Stimulated activated CD4-positive, alpha-beta T cell treated with anti-CD3 and anti-CD28 coated beads, Interleukin-4, amount 100 ng/mL, for 1 hour (primary cell): ENCODE data around the gene FRS3.
"Not testable (repeated sequence)": the region's sequence is repeated elsewhere in the genome, so short reads cannot be mapped to it uniquely, and the experiment has no call there.

ENCODE experiments used
- DNase-seq: peaks from one replicate; pipeline ENCODE4 v3.0.0-alpha.2; 2020

FRS3 gene

GRCh38 chr6:41779788-41780550 lies at the start of gene FRS3:
Gene FRS3 (minus strand): TSS chr6:41779900. CDS start chr6:41776987, 2,913 bp downstream.
- peak; percentile 100 for DNase-seq

- DNase-seq: no peak
Observed at GRCh38 chr6:41826343-41827022, 46.8 kb upstream of the FRS3 start.

GRCh38 chr6:41824571-41825569 lies 45.2 kb upstream of the FRS3 start:
- DNase-seq: no peak

- DNase-seq: no peak
Observed at GRCh38 chr6:41823178-41823577, 43.5 kb upstream of the FRS3 start.

GRCh38 chr6:41822021-41822420 lies 42.3 kb upstream of the FRS3 start:
- DNase-seq: no peak

GRCh38 chr6:41821266-41821665 lies 41.6 kb upstream of the FRS3 start:
- no peak for DNase-seq

GRCh38 chr6:41818271-41819054 lies 38.8 kb upstream of the FRS3 start:
- DNase-seq: no peak

GRCh38 chr6:41815587-41815986 lies 35.9 kb upstream of the FRS3 start:
- DNase-seq: no peak

GRCh38 chr6:41814629-41815028 lies 34.9 kb upstream of the FRS3 start:
- no peak for DNase-seq

GRCh38 chr6:41813956-41814355 lies 34.3 kb upstream of the FRS3 start:
- DNase-seq: no peak

- DNase-seq: no peak
Observed at GRCh38 chr6:41813469-41813868, 33.8 kb upstream of the FRS3 start.

- DNase-seq: not testable (repeated sequence)
Observed at GRCh38 chr6:41811946-41812345, 32.2 kb upstream of the FRS3 start.

GRCh38 chr6:41811095-41811494 lies 31.4 kb upstream of the FRS3 start:
- DNase-seq: no peak

GRCh38 chr6:41805830-41806774 lies 26.4 kb upstream of the FRS3 start:
- DNase-seq: no peak

- DNase-seq: no peak
Observed at GRCh38 chr6:41801380-41801779, 21.7 kb upstream of the FRS3 start.

GRCh38 chr6:41799559-41799911 lies 19.8 kb upstream of the FRS3 start:
- no peak for DNase-seq

- no peak for DNase-seq
Observed at GRCh38 chr6:41798901-41799558, 19.3 kb upstream of the FRS3 start.

GRCh38 chr6:41796474-41796873 lies 16.8 kb upstream of the FRS3 start:
- DNase-seq: no peak

- no peak for DNase-seq
Observed at GRCh38 chr6:41791984-41792383, 12.3 kb upstream of the FRS3 start.

GRCh38 chr6:41791305-41791704 lies 11.6 kb upstream of the FRS3 start:
- DNase-seq: no peak

GRCh38 chr6:41790045-41790444 lies 10.3 kb upstream of the FRS3 start:
- DNase-seq: no peak
